ENCODE measurements around the gene SLC39A11.
"Not testable (repeated sequence)": the region's sequence is repeated elsewhere in the genome, so short reads cannot be mapped to it uniquely, and the experiment has no call there.

The SLC39A11 gene

GRCh38 chr17:72726936-72727335, 365.6 kb downstream of the SLC39A11 start:
- FAIRE-seq: no peak

- FAIRE-seq: peak; percentile 40
These were observed 366.9 kb downstream of the SLC39A11 start for GRCh38 chr17:72725433-72726068.

GRCh38 chr17:72724267-72724666, 368.2 kb downstream of the SLC39A11 start:
- no peak for FAIRE-seq

- no peak for FAIRE-seq
These were observed 368.8 kb downstream of the SLC39A11 start for GRCh38 chr17:72723711-72724110.

GRCh38 chr17:72720494-72720825, 372.0 kb downstream of the SLC39A11 start:
- no peak for FAIRE-seq

GRCh38 chr17:72719578-72720493, 372.7 kb downstream of the SLC39A11 start:
- no peak for FAIRE-seq

GRCh38 chr17:72719206-72719577, 373.3 kb downstream of the SLC39A11 start:
- no peak for FAIRE-seq

- no peak for FAIRE-seq
These were observed 374.8 kb downstream of the SLC39A11 start for GRCh38 chr17:72717676-72718075.

- no peak for FAIRE-seq
These were observed 375.2 kb downstream of the SLC39A11 start for GRCh38 chr17:72717276-72717675.

GRCh38 chr17:72715906-72716572, 376.4 kb downstream of the SLC39A11 start:
- no peak for FAIRE-seq

- FAIRE-seq: no peak
These were observed 378.0 kb downstream of the SLC39A11 start for GRCh38 chr17:72714357-72714966.

GRCh38 chr17:72713701-72714100, 378.8 kb downstream of the SLC39A11 start:
- no peak for FAIRE-seq

- no peak for FAIRE-seq
These were observed 380.8 kb downstream of the SLC39A11 start for GRCh38 chr17:72711521-72712310.

GRCh38 chr17:72710834-72711233, 381.7 kb downstream of the SLC39A11 start:
- FAIRE-seq: no peak

GRCh38 chr17:72710202-72710601, 382.3 kb downstream of the SLC39A11 start:
- FAIRE-seq: no peak

GRCh38 chr17:72708682-72709081, 383.8 kb downstream of the SLC39A11 start:
- not testable (repeated sequence) for FAIRE-seq

- no peak for FAIRE-seq
These were observed 384.6 kb downstream of the SLC39A11 start for GRCh38 chr17:72707881-72708280.

- no peak for FAIRE-seq
These were observed 386.0 kb downstream of the SLC39A11 start for GRCh38 chr17:72706396-72706981.

GRCh38 chr17:72705905-72706395, 386.5 kb downstream of the SLC39A11 start:
- no peak for FAIRE-seq

GRCh38 chr17:72702998-72703397, 389.5 kb downstream of the SLC39A11 start:
- FAIRE-seq: no peak

GRCh38 chr17:72702136-72702735, 390.3 kb downstream of the SLC39A11 start:
- FAIRE-seq: no peak

Measured in A204.1 (cell line).